AG10803 (cell line): ENCODE measurements around the gene NSL1.
"Not testable (repeated sequence)": the region's sequence is repeated elsewhere in the genome, so short reads cannot be mapped to it uniquely, and the experiment has no call there.

Experiments used
- DNase-seq: peaks from one replicate; pipeline ENCODE4 v3.0.0; 2010; ENCODE audit warnings: low read depth
- H3K4me3 ChIP-seq: 2 replicates; pipeline ENCODE4 v1.5.1; 2011; ENCODE audit warnings: mild to moderate bottlenecking, low read length, control low read depth
- CTCF ChIP-seq: conservative IDR thresholded peaks from 2 replicates; pipeline ENCODE4 v1.5.1; 2011; ENCODE audit warnings: mild to moderate bottlenecking, low read length, control low read depth, inconsistent platforms

The NSL1 gene, protein sequence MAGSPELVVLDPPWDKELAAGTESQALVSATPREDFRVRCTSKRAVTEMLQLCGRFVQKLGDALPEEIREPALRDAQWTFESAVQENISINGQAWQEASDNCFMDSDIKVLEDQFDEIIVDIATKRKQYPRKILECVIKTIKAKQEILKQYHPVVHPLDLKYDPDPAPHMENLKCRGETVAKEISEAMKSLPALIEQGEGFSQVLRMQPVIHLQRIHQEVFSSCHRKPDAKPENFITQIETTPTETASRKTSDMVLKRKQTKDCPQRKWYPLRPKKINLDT

GRCh38 chr1:212791676-212792395, at the start of gene NSL1, which contains the start of gene TATDN3:
NSL1 (minus strand) TSS chr1:212791777; CDS start chr1:212791763, 14 bp downstream.
TATDN3 (plus strand) TSS chr1:212791894; CDS start chr1:212791922, 28 bp downstream.
- peak within 1 kb of the TSS; percentile 88 for H3K4me3 ChIP-seq
- DNase-seq, result peak; percentile 92
- TF ChIP-seq CTCF, result no peak

DNA sequence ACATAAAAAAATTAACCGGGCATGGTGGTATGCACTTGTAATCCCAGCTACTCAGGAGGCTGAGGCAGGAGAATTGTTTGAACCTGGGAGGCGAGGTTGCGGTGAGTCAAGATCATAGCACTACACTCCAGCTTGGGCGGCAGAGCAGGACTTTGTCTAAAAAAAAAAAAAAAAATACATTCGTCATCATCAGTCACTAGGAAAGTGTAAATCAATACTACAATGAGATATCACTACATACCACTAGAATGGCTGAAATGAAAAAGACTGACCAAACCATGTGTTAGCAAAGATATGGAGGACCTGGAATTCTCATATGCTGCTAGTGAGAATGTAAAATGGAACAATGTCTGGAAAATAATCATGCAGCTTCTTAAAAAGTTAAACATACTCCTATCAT, 46.6 kb upstream of the NSL1 start:
- no peak for TF ChIP-seq CTCF
- H3K4me3 ChIP-seq, result no peak overlapping the region
- no peak for DNase-seq

DNA sequence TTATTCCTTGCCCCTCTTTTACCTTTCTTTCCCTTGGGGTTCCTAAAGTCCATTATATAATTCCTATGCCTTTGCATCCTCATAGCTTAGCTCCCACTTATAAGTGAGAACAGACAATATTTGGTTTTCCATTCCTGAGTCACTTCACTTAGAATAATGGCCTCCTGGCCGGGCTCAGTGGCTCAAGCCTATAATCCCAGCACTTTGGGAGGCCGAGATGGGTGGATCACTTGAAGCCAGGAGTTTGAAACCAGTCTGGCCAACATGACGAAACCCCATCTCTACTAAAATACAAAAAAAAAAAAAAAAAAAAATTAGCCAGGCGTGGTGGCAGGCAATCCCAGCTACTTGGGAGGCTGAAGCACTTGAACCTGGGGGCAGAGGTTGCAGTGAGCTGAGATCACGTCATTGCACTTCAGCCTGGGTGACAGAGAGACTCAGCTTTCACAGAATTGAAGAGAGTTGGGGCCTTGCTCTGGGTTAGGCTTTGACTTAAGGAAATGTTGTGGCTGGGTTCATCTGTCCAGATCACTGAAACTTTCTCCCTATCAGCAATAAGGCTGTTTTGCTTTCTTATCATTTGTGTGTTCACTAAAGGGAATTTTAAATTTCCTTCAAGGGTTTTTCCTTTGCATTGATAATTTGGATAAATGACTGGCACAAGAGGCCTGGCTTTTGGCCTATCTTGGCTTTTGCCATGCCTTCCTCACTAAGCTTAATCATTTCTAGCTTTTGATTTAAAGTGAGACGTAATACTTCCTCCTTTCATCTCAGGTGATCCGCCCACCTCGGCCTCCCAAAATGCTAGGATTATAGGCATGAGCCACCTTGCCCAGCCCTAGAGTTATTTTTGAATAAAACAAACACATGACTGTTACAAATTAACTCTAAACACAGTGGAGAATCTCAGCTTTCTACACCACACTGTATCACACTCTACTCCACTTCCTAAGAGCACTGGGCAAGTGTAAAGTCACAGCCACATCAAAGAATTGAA, 41.9 kb upstream of the NSL1 start:
- H3K4me3 ChIP-seq, DNase-seq: not testable (repeated sequence)

- no peak for DNase-seq
- no peak for TF ChIP-seq CTCF
- H3K4me3 ChIP-seq, result no peak overlapping the region
Measured at GRCh38 chr1:212828395-212828794, 36.8 kb upstream of the NSL1 start.

- no peak for DNase-seq
- no peak for TF ChIP-seq CTCF
- H3K4me3 ChIP-seq, result no peak overlapping the region
Measured at GRCh38 chr1:212827831-212828278, 36.3 kb upstream of the NSL1 start.

GRCh38 chr1:212827171-212827776, 35.7 kb upstream of the NSL1 start:
- no peak for DNase-seq
- no peak overlapping the region for H3K4me3 ChIP-seq
- no peak for TF ChIP-seq CTCF
